AG09319 (cell line): ENCODE data around the gene CHERP.

Source experiments
- DNase-seq: peaks from one replicate; pipeline ENCODE4 v3.0.0-alpha.2; 2010; ENCODE audit warnings: low read depth; ENCODE audit errors: extremely low read depth
- TF ChIP-seq, protein P1 (sequence below): IDR thresholded peaks from 2 replicates; pipeline ENCODE4 v1.5.1; 2011; ENCODE audit warnings: low read depth, mild to moderate bottlenecking, inconsistent platforms, low read length, moderate library complexity

CHERP gene

DNA sequence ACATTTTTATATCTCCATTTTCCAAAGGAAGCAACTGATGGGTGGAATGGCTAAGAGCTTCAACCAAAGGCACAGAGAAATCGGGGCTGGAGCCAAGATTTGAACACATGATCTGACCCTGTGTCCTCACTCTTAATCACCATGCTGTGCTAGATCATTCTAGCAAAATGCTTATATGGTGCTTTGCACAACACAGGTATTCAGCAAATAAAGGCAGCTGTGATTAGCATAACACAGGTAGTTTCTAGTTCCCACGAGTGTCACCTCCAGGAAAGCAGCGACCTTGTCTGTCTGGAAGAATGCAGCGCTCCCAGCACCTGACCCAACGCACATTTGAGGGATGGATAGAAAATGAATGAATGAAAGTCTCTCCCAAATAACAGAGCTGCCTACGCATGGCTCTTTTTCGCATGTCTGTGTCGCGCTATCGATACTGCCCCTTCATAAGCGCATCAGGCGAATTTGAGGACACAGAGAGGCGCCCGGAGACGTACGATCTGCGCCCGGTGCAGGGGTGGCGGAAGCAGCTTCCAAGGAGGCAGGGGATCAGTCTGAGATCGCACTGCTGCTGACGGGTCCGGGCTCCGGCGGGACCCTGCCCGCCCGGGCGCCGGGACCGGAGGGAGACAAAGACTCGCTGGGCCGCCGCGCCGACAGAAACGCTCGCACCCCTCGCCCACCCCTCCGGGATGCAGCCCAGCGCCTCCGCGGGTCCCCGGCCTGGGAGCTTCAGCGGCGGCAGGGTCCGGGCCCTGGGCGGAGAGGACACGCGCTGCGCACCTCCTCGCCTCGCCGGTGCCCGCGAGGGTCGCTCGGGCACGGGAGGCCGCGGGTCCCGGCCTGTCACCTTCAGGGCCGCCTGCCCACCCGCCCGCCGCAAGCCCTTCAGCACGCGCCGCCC is 71.1 kb downstream of the CHERP start:
- TF ChIP-seq, protein P1, sequence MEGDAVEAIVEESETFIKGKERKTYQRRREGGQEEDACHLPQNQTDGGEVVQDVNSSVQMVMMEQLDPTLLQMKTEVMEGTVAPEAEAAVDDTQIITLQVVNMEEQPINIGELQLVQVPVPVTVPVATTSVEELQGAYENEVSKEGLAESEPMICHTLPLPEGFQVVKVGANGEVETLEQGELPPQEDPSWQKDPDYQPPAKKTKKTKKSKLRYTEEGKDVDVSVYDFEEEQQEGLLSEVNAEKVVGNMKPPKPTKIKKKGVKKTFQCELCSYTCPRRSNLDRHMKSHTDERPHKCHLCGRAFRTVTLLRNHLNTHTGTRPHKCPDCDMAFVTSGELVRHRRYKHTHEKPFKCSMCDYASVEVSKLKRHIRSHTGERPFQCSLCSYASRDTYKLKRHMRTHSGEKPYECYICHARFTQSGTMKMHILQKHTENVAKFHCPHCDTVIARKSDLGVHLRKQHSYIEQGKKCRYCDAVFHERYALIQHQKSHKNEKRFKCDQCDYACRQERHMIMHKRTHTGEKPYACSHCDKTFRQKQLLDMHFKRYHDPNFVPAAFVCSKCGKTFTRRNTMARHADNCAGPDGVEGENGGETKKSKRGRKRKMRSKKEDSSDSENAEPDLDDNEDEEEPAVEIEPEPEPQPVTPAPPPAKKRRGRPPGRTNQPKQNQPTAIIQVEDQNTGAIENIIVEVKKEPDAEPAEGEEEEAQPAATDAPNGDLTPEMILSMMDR = no peak
- no peak for DNase-seq

DNA sequence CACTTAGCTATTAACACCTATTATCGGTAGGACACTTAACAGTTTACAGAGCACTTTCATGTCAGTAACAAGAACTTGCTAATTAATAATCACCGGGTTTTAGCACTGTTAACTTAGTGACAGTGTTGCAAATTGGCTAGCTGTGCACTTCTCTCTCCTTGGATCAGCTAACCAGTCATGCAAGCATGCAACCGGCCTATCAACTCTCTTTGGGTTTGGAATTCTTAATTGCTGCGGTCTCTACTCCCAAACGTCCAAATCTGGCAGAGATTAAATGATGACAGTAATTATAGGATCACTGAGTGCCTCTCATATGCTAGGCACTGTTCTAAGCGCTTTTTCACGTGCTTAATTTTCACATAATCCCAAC is 71.7 kb downstream of the CHERP start:
- no peak for DNase-seq
- TF ChIP-seq, protein P1 = no peak
